Measurements from ENCODE around the gene CTSD. TPM values are rescaled to one million over a fixed set of nuclear protein-coding genes. Genes with fewer than 3 reads are reported as not detected.

CTSD gene
- total and polyA plus RNA-seq, 2 of the 8 experiments (the other 6 are each of a cell fraction or from before 2014, with no cell fraction given), result 169 to 173 TPM

DNA sequence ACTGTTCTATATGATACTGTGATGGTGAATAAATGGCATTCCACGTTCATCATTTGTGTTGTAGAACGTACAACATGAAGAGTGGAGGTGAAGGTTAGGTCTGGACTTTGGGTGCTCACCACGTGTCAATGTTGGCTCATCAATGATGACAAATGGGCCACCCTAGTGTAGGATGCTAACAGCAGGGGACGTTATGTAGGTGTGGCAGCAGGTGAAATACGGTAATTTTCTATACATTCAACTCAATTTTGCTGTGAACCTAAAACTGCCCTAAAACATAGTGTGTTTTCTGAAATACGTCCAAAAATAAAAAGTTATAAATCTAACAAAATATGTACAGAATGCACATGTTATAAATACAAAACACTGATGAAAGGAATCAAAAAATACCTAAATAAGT, 60.6 kb downstream of the CTSD start:
- no peak overlapping the region for H3K27ac ChIP-seq (ENCODE audit: low read depth, low read length)
- no peak overlapping the region for H2AK5ac ChIP-seq (ENCODE audit: low read depth, low read length)
- FAIRE-seq (no peak), DNase-seq (ENCODE audit: low read depth in 1 of 2, low spot score in 2 of 2) (no peak)
- H3K14ac ChIP-seq (ENCODE audit: insufficient read length), result no peak overlapping the region
- H3K27me3 ChIP-seq (replicated peaks in 1 of 4; ENCODE audit: control insufficient read depth in 3 of 4, extremely low read depth in 1 of 4, insufficient read depth in 3 of 4, low read length in 3 of 4), result peaks cover 0 to 5% (median 2%) of the 10 kb centered on the region in 4 experiments; a peak in 1 of 7 replicates
- no peak overlapping the region for H2AFZ ChIP-seq (ENCODE audit: low read length)
- H4K5ac ChIP-seq (ENCODE audit: insufficient read length, low read depth, low read length), result no peak overlapping the region
- ChIA-PET CTCF (ENCODE audit: partially characterized antibody) (interaction anchor here (1.3 kb wide), 1 partner anchor 9 kb away, joined by 7 read pairs; no protein-coding TSS in a partner anchor), POLR2A (ENCODE audit: partially characterized antibody) (no interaction called here)
- no peak overlapping the region for H2BK5ac ChIP-seq (ENCODE audit: low read depth, low read length)
- H4K20me1 ChIP-seq (replicated peaks in 1 of 2; ENCODE audit: control insufficient read depth in 1 of 2, insufficient read depth in 2 of 2, low read length in 2 of 2), result no peaks in the 10 kb centered on the region
- H3K4ac ChIP-seq (replicated peaks; ENCODE audit: insufficient read length, low read depth, low read length), result no peak overlapping the region
- H4K91ac ChIP-seq (replicated peaks; ENCODE audit: insufficient read length, low read length), result no peak overlapping the region
- H3K18ac ChIP-seq (ENCODE audit: extremely low read depth, low read length), result no peak overlapping the region
- no peak overlapping the region for H3K4me2 ChIP-seq (ENCODE audit: insufficient read depth in 1 of 2, low read depth in 2 of 2, low read length in 2 of 2)
- no peak overlapping the region for H2BK20ac ChIP-seq (ENCODE audit: low read length)
- H3K79me2 ChIP-seq (ENCODE audit: control insufficient read depth in 1 of 2, insufficient read depth in 2 of 2, low read length in 2 of 2), result no peaks in the 10 kb centered on the region
- no peak overlapping the region for H2BK15ac ChIP-seq (ENCODE audit: low read length)
- H4K8ac ChIP-seq (ENCODE audit: extremely low read depth, insufficient read depth, low read length), result no peak overlapping the region
- no peak overlapping the region for H2BK120ac ChIP-seq (replicated peaks; ENCODE audit: low read depth, low read length)
- H3K23ac ChIP-seq (ENCODE audit: insufficient read length), result no peak overlapping the region
- TF ChIP-seq CEBPB (IDR thresholded peaks at IDR 0.05; ENCODE audit: low read depth, low read length), result no peak
- H3K36me3 ChIP-seq (ENCODE audit: control insufficient read depth in 2 of 4, insufficient read depth in 4 of 4, low read length in 3 of 4), result no peaks in the 10 kb centered on the region
- H3K9ac ChIP-seq (replicated peaks in 1 of 4; ENCODE audit: extremely low read depth in 1 of 4, low read depth in 3 of 4, low read length in 3 of 4), result no peak overlapping the region
- no peaks in the 10 kb centered on the region for H3K23me2 ChIP-seq (ENCODE audit: low read depth, low read length)
- H3K4me1 ChIP-seq (replicated peaks in 1 of 4; ENCODE audit: control insufficient read depth in 3 of 4, insufficient read depth in 4 of 4, low read length in 3 of 4), result peaks cover 0 to 5% (median 3%) of the 10 kb centered on the region in 4 experiments; a peak in 2 of 7 replicates
- WGBS, 2 experiments (ENCODE audit: extremely low coverage in 1 of 2, insufficient coverage in 1 of 2, insufficient read length in 1 of 2, insufficient replicate concordance in 2 of 2, low coverage in 1 of 2, low lambda C conversion rate in 2 of 2, missing lambda C conversion rate in 1 of 2), result 77% methylated on average over 6 of the region's 6 CpGs; no CpG with 5 or more reads in 1 of the 2 experiments
- no peaks in the 10 kb centered on the region for H3K79me1 ChIP-seq (ENCODE audit: low read depth, low read length)
- no peaks in the 10 kb centered on the region for H3K9me3 ChIP-seq (ENCODE audit: insufficient read depth in 2 of 2, low read depth in 1 of 2, low read length in 1 of 2)
- H2BK12ac ChIP-seq (ENCODE audit: low read depth, low read length), result no peak overlapping the region
- no peak overlapping the region for H3K56ac ChIP-seq (replicated peaks; ENCODE audit: insufficient read length, low read depth, low read length)
- H3K4me3 ChIP-seq (ENCODE audit: extremely low read depth in 1 of 4, insufficient read depth in 2 of 4, low read depth in 3 of 4, low read length in 4 of 4), result no peak overlapping the region

Other genes starting within 250 kb of the CTSD start
- gene DUSP8, start 191.7 kb downstream of the CTSD start, total RNA-seq (2021; fragmentation: NEBNext Ultra II Directional; extraction: Animal tissue kit (Norgen Biotek cat#: 25700)), result 2.1 and 2.8 TPM in 2 replicates
- gene DUSP8, start 191.7 kb downstream of the CTSD start, polyA plus RNA-seq (2011; rRNA removed), result 3.6 and 4.1 TPM in 2 replicates
- not detected in 2 replicates for gene KRTAP5-1, start 178.6 kb downstream of the CTSD start, total RNA-seq (2021; fragmentation: NEBNext Ultra II Directional; extraction: Animal tissue kit (Norgen Biotek cat#: 25700))
- not detected in 2 replicates for gene KRTAP5-1, start 178.6 kb downstream of the CTSD start, polyA plus RNA-seq (2011; rRNA removed)
- not detected in 2 replicates for gene KRTAP5-2, start 165.6 kb downstream of the CTSD start, total RNA-seq (2021; fragmentation: NEBNext Ultra II Directional; extraction: Animal tissue kit (Norgen Biotek cat#: 25700))
- gene KRTAP5-2, start 165.6 kb downstream of the CTSD start, polyA plus RNA-seq (2011; rRNA removed), result not detected in 2 replicates
- gene KRTAP5-3, start 155.5 kb downstream of the CTSD start, total RNA-seq (2021; fragmentation: NEBNext Ultra II Directional; extraction: Animal tissue kit (Norgen Biotek cat#: 25700)), result not detected in 2 replicates
- gene KRTAP5-3, start 155.5 kb downstream of the CTSD start, polyA plus RNA-seq (2011; rRNA removed), result not detected in 2 replicates
- not detected in 2 replicates for gene KRTAP5-4, start 141.8 kb downstream of the CTSD start, total RNA-seq (2021; fragmentation: NEBNext Ultra II Directional; extraction: Animal tissue kit (Norgen Biotek cat#: 25700))
- gene KRTAP5-4, start 141.8 kb downstream of the CTSD start, polyA plus RNA-seq (2011; rRNA removed), result not detected in 2 replicates
- not detected in 2 replicates for gene KRTAP5-5, start 134.2 kb downstream of the CTSD start, total RNA-seq (2021; fragmentation: NEBNext Ultra II Directional; extraction: Animal tissue kit (Norgen Biotek cat#: 25700))
- gene KRTAP5-5, start 134.2 kb downstream of the CTSD start, polyA plus RNA-seq (2011; rRNA removed), result 0.09 TPM in 1 of 2 replicates, not detected in the other
- gene KRTAP5-6, start 66.7 kb downstream of the CTSD start, total RNA-seq (2021; fragmentation: NEBNext Ultra II Directional; extraction: Animal tissue kit (Norgen Biotek cat#: 25700)), result not detected in 2 replicates
- gene KRTAP5-6, start 66.7 kb downstream of the CTSD start, polyA plus RNA-seq (2011; rRNA removed), result not detected in 2 replicates
- gene IFITM10, start 13.3 kb downstream of the CTSD start, total RNA-seq (2021; fragmentation: NEBNext Ultra II Directional; extraction: Animal tissue kit (Norgen Biotek cat#: 25700)), result 0.22 and 0.23 TPM in 2 replicates
- gene IFITM10, start 13.3 kb downstream of the CTSD start, polyA plus RNA-seq (2011; rRNA removed), result 0.08 and 0.14 TPM in 2 replicates
- gene SYT8, start 71.1 kb upstream of the CTSD start, total RNA-seq (2021; fragmentation: NEBNext Ultra II Directional; extraction: Animal tissue kit (Norgen Biotek cat#: 25700)), result not detected in 2 replicates
- not detected in 2 replicates for gene SYT8, start 71.1 kb upstream of the CTSD start, polyA plus RNA-seq (2011; rRNA removed)
- gene TNNI2, start 75.1 kb upstream of the CTSD start, total RNA-seq (2021; fragmentation: NEBNext Ultra II Directional; extraction: Animal tissue kit (Norgen Biotek cat#: 25700)), result not detected in 2 replicates
- gene TNNI2, start 75.1 kb upstream of the CTSD start, polyA plus RNA-seq (2011; rRNA removed), result 0.39 TPM in 1 of 2 replicates, not detected in the other
- gene LSP1, start 89.2 kb upstream of the CTSD start, total RNA-seq (2021; fragmentation: NEBNext Ultra II Directional; extraction: Animal tissue kit (Norgen Biotek cat#: 25700)), result not detected in 2 replicates
- gene LSP1, start 89.2 kb upstream of the CTSD start, polyA plus RNA-seq (2011; rRNA removed), result 0.03 TPM in 1 of 2 replicates, not detected in the other
- gene PRR33, start 128.0 kb upstream of the CTSD start, total RNA-seq (2021; fragmentation: NEBNext Ultra II Directional; extraction: Animal tissue kit (Norgen Biotek cat#: 25700)), result not detected in 2 replicates
- gene PRR33, start 128.0 kb upstream of the CTSD start, polyA plus RNA-seq (2011; rRNA removed), result 0.02 and 0.08 TPM in 2 replicates
- gene TNNT3, start 155.8 kb upstream of the CTSD start, total RNA-seq (2021; fragmentation: NEBNext Ultra II Directional; extraction: Animal tissue kit (Norgen Biotek cat#: 25700)), result not detected in 2 replicates
- not detected in 2 replicates for gene TNNT3, start 155.8 kb upstream of the CTSD start, polyA plus RNA-seq (2011; rRNA removed)
- 86.0 and 86.4 TPM in 2 replicates for gene MRPL23, start 183.4 kb upstream of the CTSD start, total RNA-seq (2021; fragmentation: NEBNext Ultra II Directional; extraction: Animal tissue kit (Norgen Biotek cat#: 25700))
- gene MRPL23, start 183.4 kb upstream of the CTSD start, polyA plus RNA-seq (2011; rRNA removed), result 244 and 281 TPM in 2 replicates
- 5.2 and 5.6 TPM in 2 replicates for gene H19, start 233.9 kb upstream of the CTSD start, total RNA-seq (2021; fragmentation: NEBNext Ultra II Directional; extraction: Animal tissue kit (Norgen Biotek cat#: 25700))
- 10.0 and 16.2 TPM in 2 replicates for gene H19, start 233.9 kb upstream of the CTSD start, polyA plus RNA-seq (2011; rRNA removed)